Mesothelial cell of epicardium (in vitro differentiated cells): ENCODE measurements around the gene DHRSX. TPM values are rescaled to one million over a fixed set of nuclear protein-coding genes. Genes with fewer than 3 reads are reported as not detected.

Source experiments
- DNase-seq, 2 experiments: peaks; one replicate each; pipeline ENCODE4 v3.0.0; 2021; ENCODE audit warnings: low spot score in 2 of 2; ENCODE audit not compliant: unreplicated experiment in 2 of 2
- H3K27ac Mint-ChIP-seq: 2 replicates; pipeline ENCODE4 v1.8.0; 2021; ENCODE audit warnings: mixed read lengths
- H3K27me3 Mint-ChIP-seq: 2 replicates; pipeline ENCODE4 v1.8.0; 2021; ENCODE audit warnings: low read depth, mixed read lengths
- H3K36me3 Mint-ChIP-seq: 2 replicates; pipeline ENCODE4 v1.8.0; 2021; ENCODE audit warnings: mixed read lengths
- H3K4me1 Mint-ChIP-seq: 2 replicates; pipeline ENCODE4 v1.8.0; 2021; ENCODE audit warnings: mixed read lengths
- H3K4me3 Mint-ChIP-seq: 2 replicates; pipeline ENCODE4 v1.8.0; 2021; ENCODE audit warnings: mild to moderate bottlenecking, moderate library complexity, mixed read lengths
- H3K9me3 Mint-ChIP-seq: 2 replicates; pipeline ENCODE4 v1.8.0; 2021; ENCODE audit warnings: mixed read lengths
- CTCF ChIP-seq: fragments of 200-600 bp; sonication (generic); IDR thresholded peaks from one replicate; pipeline ENCODE4 v1.5.0; 2021; ENCODE audit warnings: antibody characterized with exemption; ENCODE audit not compliant: unreplicated experiment
- total RNA-seq: library from RNA; stranded (reverse); gene quantifications from 3 replicates; pipeline ENCODE4 v1.2.1, GENCODE V29; 2021

Gene DHRSX
- 43.5 to 46.0 TPM (median 44.3 TPM) in 3 replicates for total RNA-seq

GRCh38 chrX:2500803-2501558, at the start of gene DHRSX, which contains the start of gene ZBED1:
Gene DHRSX, minus strand, starts transcription at chrX:2500976. Its CDS starts 51 bp downstream, at chrX:2500925.
Gene ZBED1, minus strand, starts transcription at chrX:2500976. Its CDS starts 10,257 bp downstream, at chrX:2490719.
- no peak for TF ChIP-seq CTCF
- H3K4me1 Mint-ChIP-seq: peaks cover 35% of the 10 kb centered on the region
- peak; percentile 36 to 50 for DNase-seq
- H3K4me3 Mint-ChIP-seq: peak within 1 kb of the TSS; percentile 76
- H3K36me3 Mint-ChIP-seq: no peaks in the 10 kb centered on the region
- no peaks in the 10 kb centered on the region for H3K9me3 Mint-ChIP-seq
- H3K27me3 Mint-ChIP-seq: no peaks in the 10 kb centered on the region
- peak within 1 kb of the TSS; percentile 87 for H3K27ac Mint-ChIP-seq

DNA sequence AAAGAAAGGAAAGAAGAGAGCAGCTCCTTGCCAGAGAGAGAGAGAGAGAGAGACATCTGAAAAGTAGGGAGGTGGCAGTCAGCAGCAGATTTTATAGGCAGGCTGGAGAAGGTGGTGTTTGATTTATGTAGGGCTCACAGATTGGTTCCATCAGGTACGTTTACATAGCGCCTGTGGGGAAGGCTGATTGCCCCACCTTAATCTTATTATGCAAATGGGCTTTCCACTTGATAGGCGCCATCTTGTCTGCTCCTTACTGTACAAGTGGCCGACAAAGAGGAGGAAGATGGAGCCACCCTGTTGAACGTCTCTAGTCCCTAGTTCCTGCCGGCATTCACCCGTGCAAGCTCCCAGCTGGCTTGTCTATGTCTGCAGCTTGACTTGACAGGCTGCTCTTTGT, 49.1 kb upstream of the DHRSX start:
- Mint-ChIP-seq H3K27ac (peak overlapping the region; percentile 67), H3K4me3 (peak overlapping the region; percentile 22)

DNA sequence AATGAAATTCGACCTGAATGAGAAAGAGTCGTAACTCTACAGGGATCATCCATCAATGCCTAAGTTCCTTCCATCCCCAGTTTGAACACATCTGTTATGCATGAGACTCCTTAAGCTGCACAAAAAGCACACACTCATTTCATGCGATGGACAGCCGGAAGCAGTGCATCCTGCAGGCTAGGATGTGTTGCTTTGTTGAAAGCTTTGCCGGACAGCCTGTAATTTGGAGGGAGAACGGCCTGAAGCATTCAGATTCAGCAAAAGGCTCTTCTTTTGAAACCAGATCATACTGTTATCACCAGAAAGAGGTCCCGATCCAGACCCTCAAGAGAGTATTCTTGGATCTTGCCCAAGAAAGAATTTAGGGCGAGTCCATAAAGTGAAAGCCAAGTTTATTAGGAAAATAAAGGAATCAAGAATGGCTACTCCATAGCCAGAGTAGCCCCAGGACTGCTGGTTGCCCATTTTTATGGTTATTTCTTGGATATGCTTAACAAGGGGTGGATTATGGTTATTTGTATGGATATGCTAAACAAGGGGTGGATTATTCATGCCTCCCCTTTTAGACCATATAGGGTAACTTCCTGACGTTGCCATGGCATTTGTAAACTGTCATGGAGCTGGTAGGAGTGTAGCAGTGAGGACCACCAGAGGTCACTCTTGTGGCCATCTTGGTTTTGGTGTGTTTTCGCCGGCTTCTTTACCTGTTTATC, 48.1 kb upstream of the DHRSX start:
- peaks cover 2% of the 10 kb centered on the region for H3K36me3 Mint-ChIP-seq
- peaks cover 15% of the 10 kb centered on the region for H3K9me3 Mint-ChIP-seq
- peak overlapping the region; percentile 58 for H3K27ac Mint-ChIP-seq
- no peak overlapping the region for H3K4me3 Mint-ChIP-seq
- TF ChIP-seq CTCF: no peak
- no peaks in the 10 kb centered on the region for H3K27me3 Mint-ChIP-seq
- no peak for DNase-seq
- peaks cover 29% of the 10 kb centered on the region for H3K4me1 Mint-ChIP-seq

More for the DNA sequence above, 49.1 kb upstream of the DHRSX start:
- Mint-ChIP-seq H3K9me3 (peaks cover 21% of the 10 kb centered on the region), H3K4me1 (peaks cover 29% of the 10 kb centered on the region), H3K27me3 (no peaks in the 10 kb centered on the region), H3K36me3 (peaks cover 2% of the 10 kb centered on the region)
- TF ChIP-seq CTCF: no peak
- no peak for DNase-seq

- TF ChIP-seq CTCF: no peak
- peaks cover 15% of the 10 kb centered on the region for H3K9me3 Mint-ChIP-seq
- no peak for DNase-seq
- H3K4me1 Mint-ChIP-seq: peaks cover 28% of the 10 kb centered on the region
- H3K27me3 Mint-ChIP-seq: no peaks in the 10 kb centered on the region
- no peak overlapping the region for H3K4me3 Mint-ChIP-seq
- H3K36me3 Mint-ChIP-seq: peaks cover 2% of the 10 kb centered on the region
- no peak overlapping the region for H3K27ac Mint-ChIP-seq
Measured at GRCh38 chrX:2547736-2548135, 47.0 kb upstream of the DHRSX start.

- DNase-seq: no peak
- Mint-ChIP-seq H3K4me1 (peaks cover 24% of the 10 kb centered on the region), H3K4me3 (no peak overlapping the region), H3K36me3 (peaks cover 2% of the 10 kb centered on the region), H3K27me3 (no peaks in the 10 kb centered on the region), H3K27ac (no peak overlapping the region), H3K9me3 (peaks cover 15% of the 10 kb centered on the region)
- TF ChIP-seq CTCF: no peak
Measured at GRCh38 chrX:2546496-2546895, 45.7 kb upstream of the DHRSX start.
